WTC11 (cell line): Measurements from ENCODE around the gene S1PR2. TPM values are rescaled to one million over a fixed set of nuclear protein-coding genes. Genes with fewer than 3 reads are reported as not detected.

ENCODE experiments used
- ELF4 ChIP-seq: sonication (generic); formaldehyde crosslinking; IDR thresholded peaks from 2 replicates; pipeline ENCODE4 v1.8.1; 2022; ENCODE audit warnings: low read depth, mild to moderate bottlenecking, moderate library complexity, missing genetic modification reagents
- EMX1 ChIP-seq: fragments of 250-450 bp; sonication (Bioruptor Pico); IDR thresholded peaks from 2 replicates; pipeline ENCODE4 v1.8.0; 2021; ENCODE audit warnings: mild to moderate bottlenecking
- FOXP1 ChIP-seq: sonication (generic); formaldehyde crosslinking; IDR thresholded peaks from 2 replicates; pipeline ENCODE4 v1.8.0; 2022; ENCODE audit warnings: missing genetic modification reagents, mild to moderate bottlenecking, moderate library complexity, borderline replicate concordance
- GABPB1 ChIP-seq: sonication (generic); formaldehyde crosslinking; IDR thresholded peaks from 2 replicates; pipeline ENCODE4 v1.8.1; 2023; ENCODE audit warnings: mild to moderate bottlenecking, missing genetic modification reagents
- GRHL2 ChIP-seq: fragments of 250-450 bp; sonication (Bioruptor Pico); IDR thresholded peaks from 2 replicates; pipeline ENCODE4 v1.8.0; 2022; ENCODE audit warnings: mild to moderate bottlenecking, moderate library complexity; ENCODE audit not compliant: insufficient replicate concordance, severe bottlenecking
- GTF2I ChIP-seq: fragments of 250-450 bp; sonication (Bioruptor Pico); conservative IDR thresholded peaks from 2 replicates; pipeline ENCODE4 v1.4.0; 2021; ENCODE audit warnings: mild to moderate bottlenecking
- NFATC4 ChIP-seq: fragments of 250-450 bp; sonication (Bioruptor Pico); IDR thresholded peaks from 2 replicates; pipeline ENCODE4 v1.9.0; 2021; ENCODE audit warnings: mild to moderate bottlenecking
- NFYB ChIP-seq: sonication (generic); formaldehyde crosslinking; conservative IDR thresholded peaks from 2 replicates; pipeline ENCODE4 v1.8.0; 2022; ENCODE audit warnings: low read depth, missing genetic modification reagents
- NR1H2 ChIP-seq: sonication (generic); formaldehyde crosslinking; IDR thresholded peaks from 2 replicates; pipeline ENCODE4 v1.9.0; 2021; ENCODE audit warnings: mild to moderate bottlenecking, moderate library complexity, missing genetic modification reagents
- NR2C2 ChIP-seq: sonication (generic); formaldehyde crosslinking; IDR thresholded peaks from 2 replicates; pipeline ENCODE4 v1.8.0; 2022; ENCODE audit warnings: mild to moderate bottlenecking, missing genetic modification reagents
- OVOL2 ChIP-seq: fragments of 250-450 bp; sonication (Bioruptor Pico); IDR thresholded peaks from 2 replicates; pipeline ENCODE4 v1.9.0; 2021; ENCODE audit warnings: mild to moderate bottlenecking, borderline replicate concordance
- SMAD3 ChIP-seq: sonication (generic); formaldehyde crosslinking; IDR thresholded peaks from 2 replicates; pipeline ENCODE4 v1.8.0; 2022; ENCODE audit warnings: missing genetic modification reagents, mild to moderate bottlenecking, borderline replicate concordance
- TP53 ChIP-seq: sonication (generic); formaldehyde crosslinking; IDR thresholded peaks from 2 replicates; pipeline ENCODE4 v1.8.1; 2023; ENCODE audit warnings: mild to moderate bottlenecking, missing genetic modification reagents
- total RNA-seq: library from RNA; stranded (reverse); gene quantifications from 3 replicates; pipeline ENCODE4 v1.2.3, GENCODE V29; 2021
- TF ChIP-seq, protein P1 (sequence below): sonication (generic); formaldehyde crosslinking; IDR thresholded peaks from 2 replicates; pipeline ENCODE4 v1.8.1; 2023; ENCODE audit warnings: mild to moderate bottlenecking, missing genetic modification reagents, borderline replicate concordance
- TF ChIP-seq, protein P2 (sequence below): sonication (generic); formaldehyde crosslinking; IDR thresholded peaks from 2 replicates; pipeline ENCODE4 v1.8.0; 2022; ENCODE audit warnings: missing genetic modification reagents
- TF ChIP-seq, protein P3 (sequence below): sonication (generic); formaldehyde crosslinking; IDR thresholded peaks from 2 replicates; pipeline ENCODE4 v1.8.0; 2022; ENCODE audit warnings: mild to moderate bottlenecking, missing genetic modification reagents
- TF ChIP-seq, protein P4 (sequence below): sonication (generic); formaldehyde crosslinking; IDR thresholded peaks from 2 replicates; pipeline ENCODE4 v1.8.0; 2022; ENCODE audit warnings: mild to moderate bottlenecking, missing genetic modification reagents
- TF ChIP-seq, protein P5 (sequence below): fragments of 250-450 bp; sonication (Bioruptor Pico); IDR thresholded peaks from 2 replicates; pipeline ENCODE4 v1.9.0; 2021; ENCODE audit warnings: mild to moderate bottlenecking, borderline replicate concordance

Gene S1PR2
- total RNA-seq, 1 experiment from 2014 or later = 13.2 TPM

DNA sequence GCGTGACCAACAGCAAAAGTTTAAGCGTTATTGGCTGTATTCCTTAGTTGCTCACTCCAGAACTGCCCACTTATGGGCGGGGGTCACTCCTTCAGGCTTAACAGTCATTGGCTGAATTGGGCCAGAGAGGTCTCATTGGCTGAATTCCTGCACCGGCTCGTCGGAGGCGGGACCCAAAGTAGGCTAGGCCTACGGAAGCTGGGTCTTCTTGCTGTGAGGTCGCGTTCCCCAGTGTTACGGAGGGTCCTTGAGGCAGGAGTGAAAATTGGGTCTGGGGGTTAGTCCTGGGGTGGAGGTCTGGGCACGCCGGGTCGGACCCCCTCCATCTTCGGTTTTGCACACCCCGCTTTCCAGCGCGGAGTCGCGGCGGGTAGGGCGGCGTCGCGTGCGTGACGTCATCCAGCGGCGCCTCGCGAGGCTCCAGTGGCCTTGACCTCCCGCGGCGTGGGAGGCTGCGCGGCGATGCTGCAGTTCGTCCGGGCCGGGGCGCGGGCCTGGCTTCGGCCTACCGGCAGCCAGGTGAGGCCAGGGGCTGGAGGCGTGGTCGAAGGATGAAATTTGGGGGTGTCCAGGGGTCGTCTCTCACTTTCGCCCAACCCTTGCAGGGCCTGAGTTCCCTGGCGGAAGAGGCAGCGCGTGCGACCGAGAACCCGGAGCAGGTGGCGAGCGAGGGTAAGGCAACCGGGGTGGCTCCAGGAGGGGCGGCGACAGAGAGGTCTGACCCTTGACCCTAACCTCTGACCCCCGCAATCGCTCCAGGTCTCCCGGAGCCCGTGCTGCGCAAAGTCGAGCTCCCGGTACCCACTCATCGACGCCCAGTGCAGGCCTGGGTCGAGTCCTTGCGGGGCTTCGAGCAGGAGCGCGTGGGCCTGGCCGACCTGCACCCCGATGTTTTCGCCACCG lies 20.9 kb upstream of the S1PR2 start, which contains the start of gene MRPL4 (continued):
- TF ChIP-seq, protein P1, sequence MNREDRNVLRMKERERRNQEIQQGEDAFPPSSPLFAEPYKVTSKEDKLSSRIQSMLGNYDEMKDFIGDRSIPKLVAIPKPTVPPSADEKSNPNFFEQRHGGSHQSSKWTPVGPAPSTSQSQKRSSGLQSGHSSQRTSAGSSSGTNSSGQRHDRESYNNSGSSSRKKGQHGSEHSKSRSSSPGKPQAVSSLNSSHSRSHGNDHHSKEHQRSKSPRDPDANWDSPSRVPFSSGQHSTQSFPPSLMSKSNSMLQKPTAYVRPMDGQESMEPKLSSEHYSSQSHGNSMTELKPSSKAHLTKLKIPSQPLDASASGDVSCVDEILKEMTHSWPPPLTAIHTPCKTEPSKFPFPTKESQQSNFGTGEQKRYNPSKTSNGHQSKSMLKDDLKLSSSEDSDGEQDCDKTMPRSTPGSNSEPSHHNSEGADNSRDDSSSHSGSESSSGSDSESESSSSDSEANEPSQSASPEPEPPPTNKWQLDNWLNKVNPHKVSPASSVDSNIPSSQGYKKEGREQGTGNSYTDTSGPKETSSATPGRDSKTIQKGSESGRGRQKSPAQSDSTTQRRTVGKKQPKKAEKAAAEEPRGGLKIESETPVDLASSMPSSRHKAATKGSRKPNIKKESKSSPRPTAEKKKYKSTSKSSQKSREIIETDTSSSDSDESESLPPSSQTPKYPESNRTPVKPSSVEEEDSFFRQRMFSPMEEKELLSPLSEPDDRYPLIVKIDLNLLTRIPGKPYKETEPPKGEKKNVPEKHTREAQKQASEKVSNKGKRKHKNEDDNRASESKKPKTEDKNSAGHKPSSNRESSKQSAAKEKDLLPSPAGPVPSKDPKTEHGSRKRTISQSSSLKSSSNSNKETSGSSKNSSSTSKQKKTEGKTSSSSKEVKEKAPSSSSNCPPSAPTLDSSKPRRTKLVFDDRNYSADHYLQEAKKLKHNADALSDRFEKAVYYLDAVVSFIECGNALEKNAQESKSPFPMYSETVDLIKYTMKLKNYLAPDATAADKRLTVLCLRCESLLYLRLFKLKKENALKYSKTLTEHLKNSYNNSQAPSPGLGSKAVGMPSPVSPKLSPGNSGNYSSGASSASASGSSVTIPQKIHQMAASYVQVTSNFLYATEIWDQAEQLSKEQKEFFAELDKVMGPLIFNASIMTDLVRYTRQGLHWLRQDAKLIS = no peak
- no peak for TF ChIP-seq ELF4 (CRISPR knock-in tag)
- peak; percentile 78 for TF ChIP-seq GABPB1 (CRISPR knock-in tag)
- peak; percentile 90 for TF ChIP-seq NFYB
- TF ChIP-seq TP53 (CRISPR knock-in tag) = no peak
- no peak for TF ChIP-seq GRHL2
- no peak for TF ChIP-seq OVOL2 (CRISPR knock-in tag)
- TF ChIP-seq NR2C2 (CRISPR knock-in tag) = peak; percentile 10; the same call in 1 of the 2 replicates
- TF ChIP-seq NFATC4 (CRISPR knock-in tag) = 0 out of 2 replicates have a peak, but pooled peaks have one; percentile 51
- TF ChIP-seq, protein P2, sequence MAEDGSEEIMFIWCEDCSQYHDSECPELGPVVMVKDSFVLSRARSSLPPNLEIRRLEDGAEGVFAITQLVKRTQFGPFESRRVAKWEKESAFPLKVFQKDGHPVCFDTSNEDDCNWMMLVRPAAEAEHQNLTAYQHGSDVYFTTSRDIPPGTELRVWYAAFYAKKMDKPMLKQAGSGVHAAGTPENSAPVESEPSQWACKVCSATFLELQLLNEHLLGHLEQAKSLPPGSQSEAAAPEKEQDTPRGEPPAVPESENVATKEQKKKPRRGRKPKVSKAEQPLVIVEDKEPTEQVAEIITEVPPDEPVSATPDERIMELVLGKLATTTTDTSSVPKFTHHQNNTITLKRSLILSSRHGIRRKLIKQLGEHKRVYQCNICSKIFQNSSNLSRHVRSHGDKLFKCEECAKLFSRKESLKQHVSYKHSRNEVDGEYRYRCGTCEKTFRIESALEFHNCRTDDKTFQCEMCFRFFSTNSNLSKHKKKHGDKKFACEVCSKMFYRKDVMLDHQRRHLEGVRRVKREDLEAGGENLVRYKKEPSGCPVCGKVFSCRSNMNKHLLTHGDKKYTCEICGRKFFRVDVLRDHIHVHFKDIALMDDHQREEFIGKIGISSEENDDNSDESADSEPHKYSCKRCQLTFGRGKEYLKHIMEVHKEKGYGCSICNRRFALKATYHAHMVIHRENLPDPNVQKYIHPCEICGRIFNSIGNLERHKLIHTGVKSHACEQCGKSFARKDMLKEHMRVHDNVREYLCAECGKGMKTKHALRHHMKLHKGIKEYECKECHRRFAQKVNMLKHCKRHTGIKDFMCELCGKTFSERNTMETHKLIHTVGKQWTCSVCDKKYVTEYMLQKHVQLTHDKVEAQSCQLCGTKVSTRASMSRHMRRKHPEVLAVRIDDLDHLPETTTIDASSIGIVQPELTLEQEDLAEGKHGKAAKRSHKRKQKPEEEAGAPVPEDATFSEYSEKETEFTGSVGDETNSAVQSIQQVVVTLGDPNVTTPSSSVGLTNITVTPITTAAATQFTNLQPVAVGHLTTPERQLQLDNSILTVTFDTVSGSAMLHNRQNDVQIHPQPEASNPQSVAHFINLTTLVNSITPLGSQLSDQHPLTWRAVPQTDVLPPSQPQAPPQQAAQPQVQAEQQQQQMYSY (CRISPR knock-in tag) = no peak
- TF ChIP-seq EMX1 (CRISPR knock-in tag) = no peak
- TF ChIP-seq FOXP1 (CRISPR knock-in tag) = 0 out of 2 replicates have a peak, but pooled peaks have one; percentile 50
- TF ChIP-seq GTF2I (CRISPR knock-in tag) = no peak
- no peak for TF ChIP-seq NR1H2
- peak; percentile 16; the same call in 1 of the 2 replicates for TF ChIP-seq SMAD3 (CRISPR knock-in tag)
- TF ChIP-seq, protein P3, sequence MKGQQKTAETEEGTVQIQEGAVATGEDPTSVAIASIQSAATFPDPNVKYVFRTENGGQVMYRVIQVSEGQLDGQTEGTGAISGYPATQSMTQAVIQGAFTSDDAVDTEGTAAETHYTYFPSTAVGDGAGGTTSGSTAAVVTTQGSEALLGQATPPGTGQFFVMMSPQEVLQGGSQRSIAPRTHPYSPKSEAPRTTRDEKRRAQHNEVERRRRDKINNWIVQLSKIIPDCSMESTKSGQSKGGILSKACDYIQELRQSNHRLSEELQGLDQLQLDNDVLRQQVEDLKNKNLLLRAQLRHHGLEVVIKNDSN (CRISPR knock-in tag) = 0 out of 2 replicates have a peak, but pooled peaks have one; percentile 44
- TF ChIP-seq, protein P4, sequence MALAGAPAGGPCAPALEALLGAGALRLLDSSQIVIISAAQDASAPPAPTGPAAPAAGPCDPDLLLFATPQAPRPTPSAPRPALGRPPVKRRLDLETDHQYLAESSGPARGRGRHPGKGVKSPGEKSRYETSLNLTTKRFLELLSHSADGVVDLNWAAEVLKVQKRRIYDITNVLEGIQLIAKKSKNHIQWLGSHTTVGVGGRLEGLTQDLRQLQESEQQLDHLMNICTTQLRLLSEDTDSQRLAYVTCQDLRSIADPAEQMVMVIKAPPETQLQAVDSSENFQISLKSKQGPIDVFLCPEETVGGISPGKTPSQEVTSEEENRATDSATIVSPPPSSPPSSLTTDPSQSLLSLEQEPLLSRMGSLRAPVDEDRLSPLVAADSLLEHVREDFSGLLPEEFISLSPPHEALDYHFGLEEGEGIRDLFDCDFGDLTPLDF (CRISPR knock-in tag) = no peak
- TF ChIP-seq, protein P5, sequence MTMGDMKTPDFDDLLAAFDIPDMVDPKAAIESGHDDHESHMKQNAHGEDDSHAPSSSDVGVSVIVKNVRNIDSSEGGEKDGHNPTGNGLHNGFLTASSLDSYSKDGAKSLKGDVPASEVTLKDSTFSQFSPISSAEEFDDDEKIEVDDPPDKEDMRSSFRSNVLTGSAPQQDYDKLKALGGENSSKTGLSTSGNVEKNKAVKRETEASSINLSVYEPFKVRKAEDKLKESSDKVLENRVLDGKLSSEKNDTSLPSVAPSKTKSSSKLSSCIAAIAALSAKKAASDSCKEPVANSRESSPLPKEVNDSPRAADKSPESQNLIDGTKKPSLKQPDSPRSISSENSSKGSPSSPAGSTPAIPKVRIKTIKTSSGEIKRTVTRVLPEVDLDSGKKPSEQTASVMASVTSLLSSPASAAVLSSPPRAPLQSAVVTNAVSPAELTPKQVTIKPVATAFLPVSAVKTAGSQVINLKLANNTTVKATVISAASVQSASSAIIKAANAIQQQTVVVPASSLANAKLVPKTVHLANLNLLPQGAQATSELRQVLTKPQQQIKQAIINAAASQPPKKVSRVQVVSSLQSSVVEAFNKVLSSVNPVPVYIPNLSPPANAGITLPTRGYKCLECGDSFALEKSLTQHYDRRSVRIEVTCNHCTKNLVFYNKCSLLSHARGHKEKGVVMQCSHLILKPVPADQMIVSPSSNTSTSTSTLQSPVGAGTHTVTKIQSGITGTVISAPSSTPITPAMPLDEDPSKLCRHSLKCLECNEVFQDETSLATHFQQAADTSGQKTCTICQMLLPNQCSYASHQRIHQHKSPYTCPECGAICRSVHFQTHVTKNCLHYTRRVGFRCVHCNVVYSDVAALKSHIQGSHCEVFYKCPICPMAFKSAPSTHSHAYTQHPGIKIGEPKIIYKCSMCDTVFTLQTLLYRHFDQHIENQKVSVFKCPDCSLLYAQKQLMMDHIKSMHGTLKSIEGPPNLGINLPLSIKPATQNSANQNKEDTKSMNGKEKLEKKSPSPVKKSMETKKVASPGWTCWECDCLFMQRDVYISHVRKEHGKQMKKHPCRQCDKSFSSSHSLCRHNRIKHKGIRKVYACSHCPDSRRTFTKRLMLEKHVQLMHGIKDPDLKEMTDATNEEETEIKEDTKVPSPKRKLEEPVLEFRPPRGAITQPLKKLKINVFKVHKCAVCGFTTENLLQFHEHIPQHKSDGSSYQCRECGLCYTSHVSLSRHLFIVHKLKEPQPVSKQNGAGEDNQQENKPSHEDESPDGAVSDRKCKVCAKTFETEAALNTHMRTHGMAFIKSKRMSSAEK (CRISPR knock-in tag) = no peak
